ENCODE measurements around the gene KRTAP4-1. TPM values are rescaled to one million over a fixed set of nuclear protein-coding genes. Genes with fewer than 3 reads are reported as not detected.

KRTAP4-1 gene
- total RNA-seq, 2 donors from 2014 or later, result not detected

- H3K36me3 Mint-ChIP-seq (ENCODE audit: low read depth), result no peaks in the 10 kb centered on the region
- H3K9me3 ChIP-seq (ENCODE audit: control insufficient read depth, low read length), result no peaks in the 10 kb centered on the region
- peaks cover 2% of the 10 kb centered on the region for H3K27me3 Mint-ChIP-seq (ENCODE audit: insufficient read depth)
- no peaks in the 10 kb centered on the region for H3K4me1 Mint-ChIP-seq
- no peak for DNase-seq
- H3K27ac Mint-ChIP-seq, result no peak overlapping the region
- H3K36me3 ChIP-seq (ENCODE audit: control insufficient read depth, insufficient read depth, low read length), result no peaks in the 10 kb centered on the region
- no peaks in the 10 kb centered on the region for H3K4me1 ChIP-seq (ENCODE audit: control insufficient read depth, insufficient read depth, low read length)
- peaks cover 5% of the 10 kb centered on the region for H3K27me3 ChIP-seq (ENCODE audit: control insufficient read depth, insufficient read depth, low read length, poor library complexity, severe bottlenecking)
- no peak overlapping the region for H3K27ac ChIP-seq (ENCODE audit: low read depth, low read length)
- H3K4me3 Mint-ChIP-seq, result no peak overlapping the region
- no peak overlapping the region for H3K4me3 ChIP-seq (ENCODE audit: low read length)
- TF ChIP-seq, protein P1, sequence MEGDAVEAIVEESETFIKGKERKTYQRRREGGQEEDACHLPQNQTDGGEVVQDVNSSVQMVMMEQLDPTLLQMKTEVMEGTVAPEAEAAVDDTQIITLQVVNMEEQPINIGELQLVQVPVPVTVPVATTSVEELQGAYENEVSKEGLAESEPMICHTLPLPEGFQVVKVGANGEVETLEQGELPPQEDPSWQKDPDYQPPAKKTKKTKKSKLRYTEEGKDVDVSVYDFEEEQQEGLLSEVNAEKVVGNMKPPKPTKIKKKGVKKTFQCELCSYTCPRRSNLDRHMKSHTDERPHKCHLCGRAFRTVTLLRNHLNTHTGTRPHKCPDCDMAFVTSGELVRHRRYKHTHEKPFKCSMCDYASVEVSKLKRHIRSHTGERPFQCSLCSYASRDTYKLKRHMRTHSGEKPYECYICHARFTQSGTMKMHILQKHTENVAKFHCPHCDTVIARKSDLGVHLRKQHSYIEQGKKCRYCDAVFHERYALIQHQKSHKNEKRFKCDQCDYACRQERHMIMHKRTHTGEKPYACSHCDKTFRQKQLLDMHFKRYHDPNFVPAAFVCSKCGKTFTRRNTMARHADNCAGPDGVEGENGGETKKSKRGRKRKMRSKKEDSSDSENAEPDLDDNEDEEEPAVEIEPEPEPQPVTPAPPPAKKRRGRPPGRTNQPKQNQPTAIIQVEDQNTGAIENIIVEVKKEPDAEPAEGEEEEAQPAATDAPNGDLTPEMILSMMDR (conservative IDR thresholded peaks at IDR 0.05), result no peak
- no peak overlapping the region for H3K9ac ChIP-seq (ENCODE audit: extremely low read depth, low read length, poor library complexity, severe bottlenecking)
- H3K9me3 Mint-ChIP-seq, result no peaks in the 10 kb centered on the region
- 68% methylated on average over 2 of the region's 2 CpGs; no CpG with 5 or more reads in 1 of the 2 experiments for WGBS, 2 experiments (ENCODE audit: insufficient coverage in 1 of 2, insufficient read length in 1 of 2)
Observed at GRCh38 chr17:41153856-41154255, 30.9 kb downstream of the KRTAP4-1 start.

- Mint-ChIP-seq H3K4me3 (no peak overlapping the region), H3K27me3 (ENCODE audit: insufficient read depth) (peaks cover 2% of the 10 kb centered on the region), H3K4me1 (no peaks in the 10 kb centered on the region), H3K9me3 (no peaks in the 10 kb centered on the region), H3K27ac (no peak overlapping the region), H3K36me3 (ENCODE audit: low read depth) (no peaks in the 10 kb centered on the region)
- no peaks in the 10 kb centered on the region for H3K36me3 ChIP-seq (ENCODE audit: control insufficient read depth, insufficient read depth, low read length)
- TF ChIP-seq, protein P1 (conservative IDR thresholded peaks at IDR 0.05), result no peak
- H3K9me3 ChIP-seq (ENCODE audit: control insufficient read depth, low read length), result no peaks in the 10 kb centered on the region
- no peak overlapping the region for H3K9ac ChIP-seq (ENCODE audit: extremely low read depth, low read length, poor library complexity, severe bottlenecking)
- 75 to 100% methylated on average over 1 of the region's 2 CpGs for WGBS, 2 experiments (ENCODE audit: insufficient coverage in 1 of 2, insufficient read length in 1 of 2)
- DNase-seq, result no peak
- no peak overlapping the region for H3K4me3 ChIP-seq (ENCODE audit: low read length)
- peaks cover 5% of the 10 kb centered on the region for H3K27me3 ChIP-seq (ENCODE audit: control insufficient read depth, insufficient read depth, low read length, poor library complexity, severe bottlenecking)
- no peak overlapping the region for H3K27ac ChIP-seq (ENCODE audit: low read depth, low read length)
- no peaks in the 10 kb centered on the region for H3K4me1 ChIP-seq (ENCODE audit: control insufficient read depth, insufficient read depth, low read length)
Observed at GRCh38 chr17:41151525-41151924, 33.2 kb downstream of the KRTAP4-1 start.

- H3K27me3 Mint-ChIP-seq (ENCODE audit: insufficient read depth), result peaks cover 2% of the 10 kb centered on the region
- Histone ChIP-seq H3K4me3 (ENCODE audit: low read length) (no peak overlapping the region), H3K27me3 (ENCODE audit: control insufficient read depth, insufficient read depth, low read length, poor library complexity, severe bottlenecking) (peaks cover 5% of the 10 kb centered on the region), H3K9me3 (ENCODE audit: control insufficient read depth, low read length) (no peaks in the 10 kb centered on the region), H3K27ac (ENCODE audit: low read depth, low read length) (no peak overlapping the region), H3K9ac (ENCODE audit: extremely low read depth, low read length, poor library complexity, severe bottlenecking) (no peak overlapping the region), H3K4me1 (ENCODE audit: control insufficient read depth, insufficient read depth, low read length) (no peaks in the 10 kb centered on the region), H3K36me3 (ENCODE audit: control insufficient read depth, insufficient read depth, low read length) (no peaks in the 10 kb centered on the region)
- TF ChIP-seq, protein P1 (conservative IDR thresholded peaks at IDR 0.05), result no peak
- no peak overlapping the region for H3K4me3 Mint-ChIP-seq
- H3K27ac Mint-ChIP-seq, result no peak overlapping the region
- no peaks in the 10 kb centered on the region for H3K36me3 Mint-ChIP-seq (ENCODE audit: low read depth)
- H3K9me3 Mint-ChIP-seq, result peaks cover 2% of the 10 kb centered on the region
- no peak for DNase-seq
- 92 to 96% methylated on average over 4 of the region's 4 CpGs for WGBS, 2 experiments (ENCODE audit: insufficient coverage in 1 of 2, insufficient read length in 1 of 2)
- no peaks in the 10 kb centered on the region for H3K4me1 Mint-ChIP-seq
Observed at GRCh38 chr17:41150026-41150425, 34.7 kb downstream of the KRTAP4-1 start.
